MCF 10A (cell line): ENCODE data around the gene PRKN. TPM values are rescaled to one million over a fixed set of nuclear protein-coding genes. Genes with fewer than 3 reads are reported as not detected.

Source experiments
- BruUV-seq: library from RNA; stranded (reverse); fragments of 400-500 nt; replicated peaks from 2 replicates; lab custom pipeline; 2021; lab: Mats Ljungman, UMichigan
- CTCF ChIA-PET: fragments of 300-600 bp; sonication (Branson Sonifier 250); formaldehyde crosslinking; extraction: SDS; loops from one replicate; lab custom pipeline; 2021; ENCODE audit warnings: antibody characterized with exemption, inconsistent platforms; lab: Yijun Ruan, JAX
- POLR2A ChIA-PET: fragments of 300-600, 350-650 bp; sonication (Branson Sonifier 250); formaldehyde crosslinking; extraction: SDS; loops from one replicate; lab custom pipeline; 2020; ENCODE audit warnings: antibody characterized with exemption, inconsistent platforms; lab: Yijun Ruan, JAX
- DNase-seq: peaks from one replicate; pipeline ENCODE4 v3.0.0-alpha.2; 2018; ENCODE audit not compliant: unreplicated experiment
- H3K27ac Mint-ChIP-seq: one replicate; pipeline ENCODE4 v1.8.0; 2022; ENCODE audit warnings: mild to moderate bottlenecking, low read depth, mixed read lengths; ENCODE audit not compliant: unreplicated experiment
- H3K27me3 Mint-ChIP-seq: one replicate; pipeline ENCODE4 v1.8.0; 2022; ENCODE audit warnings: mixed read lengths; ENCODE audit not compliant: insufficient read depth, unreplicated experiment
- H3K36me3 Mint-ChIP-seq: one replicate; pipeline ENCODE4 v1.8.0; 2022; ENCODE audit warnings: mild to moderate bottlenecking, moderate library complexity, mixed read lengths; ENCODE audit not compliant: insufficient read depth, unreplicated experiment
- H3K4me1 Mint-ChIP-seq: one replicate; pipeline ENCODE4 v1.8.0; 2022; ENCODE audit warnings: mixed read lengths; ENCODE audit not compliant: insufficient read depth, unreplicated experiment
- H3K4me3 Mint-ChIP-seq: one replicate; pipeline ENCODE4 v1.8.0; 2022; ENCODE audit warnings: mild to moderate bottlenecking, moderate library complexity, mixed read lengths; ENCODE audit not compliant: unreplicated experiment
- H3K9me3 Mint-ChIP-seq: one replicate; pipeline ENCODE4 v1.8.0; 2022; ENCODE audit warnings: mixed read lengths; ENCODE audit not compliant: unreplicated experiment
- intact Hi-C: fragments of 100-400 bp; cut with micrococcal nuclease; formaldehyde crosslinking; loops from 2 replicates; pipeline ENCODE4 v1.14.1; 2022
- total RNA-seq: library from RNA; stranded (reverse); gene quantifications from 2 replicates; pipeline ENCODE4 v1.2.3, GENCODE V29; 2022
- TF ChIP-seq, protein P1 (sequence below): fragments of 200-600 bp; IDR thresholded peaks from one replicate; pipeline ENCODE4 v1.8.0; 2022; ENCODE audit warnings: antibody characterized with exemption, mild to moderate bottlenecking; ENCODE audit not compliant: unreplicated experiment

Gene PRKN
- total RNA-seq, 1 experiment from 2014 or later = 2.5 TPM

DNA sequence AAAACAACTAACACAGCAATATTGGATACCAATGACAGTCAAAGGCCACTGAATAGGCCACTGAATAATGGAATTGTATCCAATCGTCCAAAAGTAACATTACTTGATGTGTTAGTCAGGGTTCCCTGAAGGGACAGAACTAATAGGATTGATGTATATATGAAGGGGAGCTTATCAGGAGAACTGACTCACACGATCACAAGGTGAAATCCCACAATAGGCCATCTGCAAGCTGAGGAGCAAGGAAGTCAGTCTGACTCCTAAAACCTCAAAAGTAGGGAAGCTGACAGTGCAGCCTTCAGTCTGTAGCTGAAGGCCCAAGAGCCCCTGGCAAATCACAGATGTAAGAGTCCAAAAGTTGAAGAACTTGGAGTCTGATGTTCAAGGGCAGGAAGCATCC is 571.4 kb downstream of the PRKN start:
- Mint-ChIP-seq H3K4me1 (peaks cover 11% of the 10 kb centered on the region), H3K27ac (no peak overlapping the region), H3K36me3 (no peaks in the 10 kb centered on the region), H3K4me3 (no peak overlapping the region), H3K9me3 (no peaks in the 10 kb centered on the region), H3K27me3 (no peaks in the 10 kb centered on the region)
- no peak for DNase-seq
- intact Hi-C loops = no loop called here
- no TSS peak for BruUV-seq
- TF ChIP-seq, protein P1, sequence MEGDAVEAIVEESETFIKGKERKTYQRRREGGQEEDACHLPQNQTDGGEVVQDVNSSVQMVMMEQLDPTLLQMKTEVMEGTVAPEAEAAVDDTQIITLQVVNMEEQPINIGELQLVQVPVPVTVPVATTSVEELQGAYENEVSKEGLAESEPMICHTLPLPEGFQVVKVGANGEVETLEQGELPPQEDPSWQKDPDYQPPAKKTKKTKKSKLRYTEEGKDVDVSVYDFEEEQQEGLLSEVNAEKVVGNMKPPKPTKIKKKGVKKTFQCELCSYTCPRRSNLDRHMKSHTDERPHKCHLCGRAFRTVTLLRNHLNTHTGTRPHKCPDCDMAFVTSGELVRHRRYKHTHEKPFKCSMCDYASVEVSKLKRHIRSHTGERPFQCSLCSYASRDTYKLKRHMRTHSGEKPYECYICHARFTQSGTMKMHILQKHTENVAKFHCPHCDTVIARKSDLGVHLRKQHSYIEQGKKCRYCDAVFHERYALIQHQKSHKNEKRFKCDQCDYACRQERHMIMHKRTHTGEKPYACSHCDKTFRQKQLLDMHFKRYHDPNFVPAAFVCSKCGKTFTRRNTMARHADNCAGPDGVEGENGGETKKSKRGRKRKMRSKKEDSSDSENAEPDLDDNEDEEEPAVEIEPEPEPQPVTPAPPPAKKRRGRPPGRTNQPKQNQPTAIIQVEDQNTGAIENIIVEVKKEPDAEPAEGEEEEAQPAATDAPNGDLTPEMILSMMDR = no peak
- POLR2A ChIA-PET = no interaction called here
- CTCF ChIA-PET = no interaction called here

DNA sequence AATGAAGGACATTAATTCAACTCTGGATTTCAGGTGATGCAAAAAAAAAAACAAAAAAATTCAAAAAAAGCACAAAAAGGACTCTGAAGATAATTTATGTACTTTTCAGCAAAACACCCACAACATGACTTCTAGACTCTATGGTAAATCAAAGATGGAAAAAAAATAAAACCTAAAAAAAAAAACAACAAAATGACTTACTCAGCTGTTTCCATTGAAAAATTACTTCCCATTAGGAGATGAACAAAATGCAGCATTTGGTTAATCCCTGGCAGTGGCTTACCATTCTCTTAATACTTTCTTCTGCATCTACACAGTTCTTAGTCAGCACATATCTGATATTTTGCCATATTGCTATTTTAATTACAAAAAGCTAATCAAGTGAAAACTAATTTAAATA is 572.6 kb downstream of the PRKN start:
- no peak for DNase-seq
- TF ChIP-seq, protein P1 = no peak
- CTCF ChIA-PET = interaction anchor here (0.6 kb wide), 1 partner anchor 761 kb away, joined by 3 read pairs; no protein-coding TSS in a partner anchor
- H3K4me1 Mint-ChIP-seq = peaks cover 14% of the 10 kb centered on the region
- intact Hi-C loops = no loop called here
- H3K9me3 Mint-ChIP-seq = no peaks in the 10 kb centered on the region
- no peak overlapping the region for H3K27ac Mint-ChIP-seq
- H3K27me3 Mint-ChIP-seq = no peaks in the 10 kb centered on the region
- no TSS peak for BruUV-seq
- no peak overlapping the region for H3K4me3 Mint-ChIP-seq
- POLR2A ChIA-PET = no interaction called here
- no peaks in the 10 kb centered on the region for H3K36me3 Mint-ChIP-seq

DNA sequence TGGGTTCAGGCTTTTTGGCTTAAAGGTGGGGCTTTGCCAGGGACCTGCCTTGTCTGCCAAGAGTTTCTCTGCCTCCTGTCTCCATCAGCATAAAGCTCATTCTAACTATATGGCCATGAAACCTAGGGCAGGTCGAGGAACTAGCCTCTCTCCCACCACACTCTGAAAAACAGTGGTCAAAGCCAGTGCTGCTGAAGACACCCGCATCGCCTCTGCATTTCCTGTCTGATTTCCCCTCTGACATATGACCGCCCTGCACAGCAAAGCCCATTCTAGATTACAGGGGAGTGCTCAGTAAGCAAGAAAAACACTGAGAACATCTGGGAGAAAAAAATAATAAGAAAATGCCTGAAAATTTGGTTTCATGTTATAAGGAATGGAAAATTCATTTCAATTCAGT is 573.6 kb downstream of the PRKN start:
- peaks cover 14% of the 10 kb centered on the region for H3K4me1 Mint-ChIP-seq
- intact Hi-C loops = no loop called here
- no peaks in the 10 kb centered on the region for H3K36me3 Mint-ChIP-seq
- TF ChIP-seq, protein P1 = no peak
- no TSS peak for BruUV-seq
- no peak overlapping the region for H3K27ac Mint-ChIP-seq
- H3K4me3 Mint-ChIP-seq = no peak overlapping the region
- CTCF ChIA-PET = no interaction called here
- DNase-seq = no peak
- POLR2A ChIA-PET = no interaction called here
- no peaks in the 10 kb centered on the region for H3K9me3 Mint-ChIP-seq
- no peaks in the 10 kb centered on the region for H3K27me3 Mint-ChIP-seq

DNA sequence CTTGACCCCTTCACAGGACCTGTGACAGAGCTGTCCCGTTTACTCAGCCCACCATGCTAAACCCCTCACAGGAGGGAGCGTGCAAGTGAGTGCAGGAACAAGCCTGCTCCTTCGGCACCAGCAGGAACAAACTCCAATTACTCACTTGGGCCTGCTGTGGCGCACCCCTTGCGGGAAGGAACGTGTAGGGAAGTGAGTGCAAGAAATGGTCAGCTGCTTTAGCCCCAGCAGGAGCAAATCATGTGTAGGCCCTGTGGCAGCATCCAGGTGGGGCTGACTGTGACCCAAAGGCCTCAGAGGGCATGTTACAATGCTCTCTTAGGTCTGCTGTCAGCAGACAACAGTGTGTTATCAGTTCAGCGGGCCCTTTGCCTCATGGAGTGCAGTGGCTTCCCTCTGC is 574.4 kb downstream of the PRKN start:
- no peak for DNase-seq
- TF ChIP-seq, protein P1 = no peak
- ChIA-PET CTCF (no interaction called here), POLR2A (no interaction called here)
- no peak overlapping the region for H3K27ac Mint-ChIP-seq
- no peaks in the 10 kb centered on the region for H3K9me3 Mint-ChIP-seq
- no peaks in the 10 kb centered on the region for H3K27me3 Mint-ChIP-seq
- H3K36me3 Mint-ChIP-seq = no peaks in the 10 kb centered on the region
- H3K4me1 Mint-ChIP-seq = peaks cover 14% of the 10 kb centered on the region
- BruUV-seq = no TSS peak
- intact Hi-C loops = no loop called here
- no peak overlapping the region for H3K4me3 Mint-ChIP-seq
